Activated B cell treated with CpG ODN at 0.5 μM for 24 hours (primary cell): Measurements from ENCODE around the gene SLF2. TPM values are rescaled to one million over a fixed set of nuclear protein-coding genes. Genes with fewer than 3 reads are reported as not detected.

Experiments
- ATAC-seq: fragments of 200-7000 bp; cut with Tn5 transposase; one replicate; pipeline ENCODE4 v1.10.0; 2021; ENCODE audit warnings: low read depth, mild to moderate bottlenecking, moderate library complexity
- CTCF ChIA-PET: fragments of 350-600 bp; sonication (Branson Sonifier 250); formaldehyde crosslinking; loops from one replicate; lab custom pipeline; 2021; ENCODE audit warnings: antibody characterized with exemption; lab: Charles Lee
- POLR2A ChIA-PET: fragments of 350-600 bp; sonication (Branson Sonifier 250); formaldehyde crosslinking; loops from one replicate; lab custom pipeline; 2021; ENCODE audit warnings: antibody characterized with exemption; lab: Charles Lee
- DNase-seq: peaks from one replicate; pipeline ENCODE4 v3.0.0; 2022
- H3K27ac Mint-ChIP-seq: one replicate; pipeline ENCODE4 v1.8.0; 2020; ENCODE audit warnings: mixed read lengths
- H3K27me3 Mint-ChIP-seq: one replicate; pipeline ENCODE4 v1.8.0; 2021; ENCODE audit warnings: mixed read lengths
- H3K36me3 Mint-ChIP-seq: one replicate; pipeline ENCODE4 v1.8.0; 2021; ENCODE audit warnings: low read depth, mixed read lengths
- H3K4me1 Mint-ChIP-seq: one replicate; pipeline ENCODE4 v1.8.0; 2021; ENCODE audit warnings: mixed read lengths
- H3K4me3 Mint-ChIP-seq: one replicate; pipeline ENCODE4 v1.8.0; 2020; ENCODE audit warnings: mild to moderate bottlenecking, mixed read lengths
- H3K9me3 Mint-ChIP-seq: one replicate; pipeline ENCODE4 v1.8.0; 2020; ENCODE audit warnings: mixed read lengths
- CTCF ChIP-seq: fragments of 200-600 bp; IDR thresholded peaks from one replicate; pipeline ENCODE4 v1.8.0; 2022; ENCODE audit warnings: antibody characterized with exemption, mild to moderate bottlenecking
- intact Hi-C: fragments of 100-400 bp; cut with micrococcal nuclease; formaldehyde crosslinking; loops from one replicate; pipeline ENCODE4 v1.15.1; 2024
- total RNA-seq: library from RNA; stranded (reverse); gene quantifications from 2 replicates; pipeline ENCODE4 v1.2.3, GENCODE V29; 2022

Gene SLF2
- total RNA-seq, 1 donor from 2014 or later = 35.5 TPM

- H3K4me1 Mint-ChIP-seq = peaks cover 20% of the 10 kb centered on the region
- ATAC-seq (no peak), DNase-seq (no peak)
- ChIA-PET POLR2A (no interaction called here), CTCF (interaction anchor here (0.7 to 3.3 kb wide), 3 partner anchors 12 to 17 kb away, joined by 3 to 11 read pairs (median 4); no protein-coding TSS in a partner anchor)
- intact Hi-C loops = no loop called here
- no peaks in the 10 kb centered on the region for H3K9me3 Mint-ChIP-seq
- H3K4me3 Mint-ChIP-seq = no peak overlapping the region
- no peaks in the 10 kb centered on the region for H3K27me3 Mint-ChIP-seq
- H3K27ac Mint-ChIP-seq = no peak overlapping the region
- no peak for TF ChIP-seq CTCF
- H3K36me3 Mint-ChIP-seq = peaks cover 23% of the 10 kb centered on the region
Observed at GRCh38 chr10:101002456-101002855, 89.7 kb downstream of the SLF2 start.

- H3K27me3 Mint-ChIP-seq = no peaks in the 10 kb centered on the region
Observed at GRCh38 chr10:101003639-101004206, 91.0 kb downstream of the SLF2 start.

GRCh38 chr10:101005361-101005760 is 92.6 kb downstream of the SLF2 start:
- peaks cover 20% of the 10 kb centered on the region for H3K36me3 Mint-ChIP-seq
- H3K4me3 Mint-ChIP-seq = no peak overlapping the region
- no peaks in the 10 kb centered on the region for H3K9me3 Mint-ChIP-seq
- ChIA-PET POLR2A (no interaction called here), CTCF (no interaction called here)
- ATAC-seq (no peak), DNase-seq (no peak)
- no peak overlapping the region for H3K27ac Mint-ChIP-seq
- no peaks in the 10 kb centered on the region for H3K27me3 Mint-ChIP-seq
- no peak for TF ChIP-seq CTCF
- intact Hi-C loops = no loop called here
- H3K4me1 Mint-ChIP-seq = peaks cover 6% of the 10 kb centered on the region

More at GRCh38 chr10:101003639-101004206, 91.0 kb downstream of the SLF2 start:
- TF ChIP-seq CTCF = no peak
- Mint-ChIP-seq H3K36me3 (peaks cover 21% of the 10 kb centered on the region), H3K4me3 (no peak overlapping the region), H3K9me3 (no peaks in the 10 kb centered on the region), H3K27ac (no peak overlapping the region), H3K4me1 (peaks cover 10% of the 10 kb centered on the region)
- POLR2A ChIA-PET = no interaction called here
- ATAC-seq (no peak), DNase-seq (no peak)
- CTCF ChIA-PET = interaction anchor here (1.5 to 3.3 kb wide), 2 partner anchors 11 to 15 kb away, joined by 4 to 11 read pairs; no protein-coding TSS in a partner anchor
- intact Hi-C loops = no loop called here

GRCh38 chr10:101005869-101006567 is 93.3 kb downstream of the SLF2 start:
- H3K36me3 Mint-ChIP-seq = peaks cover 20% of the 10 kb centered on the region
- peaks cover 3% of the 10 kb centered on the region for H3K4me1 Mint-ChIP-seq
- H3K27ac Mint-ChIP-seq = no peak overlapping the region

More at GRCh38 chr10:101005869-101006567, 93.3 kb downstream of the SLF2 start:
- intact Hi-C loops = no loop called here
- CTCF ChIA-PET = no interaction called here
- TF ChIP-seq CTCF = no peak
- POLR2A ChIA-PET = no interaction called here
- Mint-ChIP-seq H3K4me3 (no peak overlapping the region), H3K27me3 (no peaks in the 10 kb centered on the region), H3K9me3 (no peaks in the 10 kb centered on the region)
- ATAC-seq = no peak
- no peak for DNase-seq
